ENCODE data around the gene COL6A3. TPM values are rescaled to one million over a fixed set of nuclear protein-coding genes. Genes with fewer than 3 reads are reported as not detected.
A peak's percentile ranks its signal among the peaks of the same experiment; 100 is the strongest.
"Not testable (repeated sequence)": the region's sequence is repeated elsewhere in the genome, so short reads cannot be mapped to it uniquely, and the experiment has no call there.

COL6A3 gene
- total RNA-seq, 1 experiment from 2014 or later: 0.81 TPM

DNA sequence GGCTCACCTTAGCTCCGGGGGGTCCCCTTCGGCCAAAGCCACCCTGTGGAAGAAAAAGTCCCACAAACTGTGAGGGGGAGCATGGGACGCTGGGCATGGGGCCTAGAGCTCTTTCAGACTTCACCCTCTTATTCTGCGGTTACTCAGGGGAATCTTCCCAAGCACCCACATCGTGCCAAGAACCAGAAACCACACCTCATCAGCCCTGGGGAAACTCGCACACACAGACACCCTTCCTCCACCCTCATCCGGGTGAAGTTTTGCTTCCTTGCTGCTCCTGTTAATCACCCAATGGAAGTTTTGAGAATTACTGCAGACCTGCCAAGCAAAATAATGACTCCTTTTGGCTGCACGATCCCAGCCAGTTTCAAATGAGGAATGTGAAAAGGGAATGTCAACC is 59.1 kb downstream of the COL6A3 start:
- Mint-ChIP-seq H3K36me3 (ENCODE audit: insufficient read depth in 1 of 3, low read depth in 3 of 3) (no peaks in the 10 kb centered on the region), H3K27me3 (ENCODE audit: low read depth) (peaks cover 39% of the 10 kb centered on the region), H3K9me3 (no peaks in the 10 kb centered on the region), H3K27ac (no peak overlapping the region), H3K4me3 (no peak overlapping the region), H3K4me1 (peaks cover 38 to 49% of the 10 kb centered on the region in 2 experiments)
- Histone ChIP-seq H4K91ac (ENCODE audit: insufficient read length, low read depth, low read length) (no peak overlapping the region), H3K79me1 (ENCODE audit: insufficient read depth, low read depth, low read length, poor library complexity, severe bottlenecking) (no peaks in the 10 kb centered on the region), H3K14ac (ENCODE audit: insufficient read depth, low read length) (no peak overlapping the region), H4K20me1 (ENCODE audit: control insufficient read depth, insufficient read depth, insufficient read length) (no peaks in the 10 kb centered on the region), H3K27ac (ENCODE audit: insufficient read length, low read depth, low read length) (no peak overlapping the region), H2BK5ac (ENCODE audit: insufficient read length, low read length) (no peak overlapping the region), H3K4me1 (ENCODE audit: insufficient read depth, low read length) (peaks cover 5% of the 10 kb centered on the region; the same call in 1 of the 2 replicates), H3K27me3 (ENCODE audit: insufficient read depth, low read length) (no peaks in the 10 kb centered on the region), H3K23me2 (ENCODE audit: insufficient read length, low read depth, low read length, poor library complexity, severe bottlenecking) (no peaks in the 10 kb centered on the region), H2BK12ac (ENCODE audit: insufficient read length, low read depth, low read length) (no peak overlapping the region), H3K56ac (ENCODE audit: insufficient read length, low read depth, low read length) (no peak overlapping the region), H3K4ac (ENCODE audit: low read depth, low read length) (no peak overlapping the region), H3K79me2 (ENCODE audit: insufficient read depth, low read length) (no peaks in the 10 kb centered on the region), H4K5ac (ENCODE audit: insufficient read length, low read depth, low read length) (no peak overlapping the region), H3K18ac (ENCODE audit: insufficient read length, low read depth, low read length) (no peak overlapping the region), H3K23ac (ENCODE audit: insufficient read length, low read depth, low read length) (no peak overlapping the region), H2BK15ac (ENCODE audit: low read depth, low read length) (no peak overlapping the region), H2BK120ac (ENCODE audit: low read depth, low read length, poor library complexity, severe bottlenecking) (no peak overlapping the region), H3T11ph (ENCODE audit: low read length) (no peak overlapping the region), H4K8ac (replicated peaks; ENCODE audit: insufficient read length, low read depth, low read length) (no peak overlapping the region), H3K9ac (ENCODE audit: extremely low read depth, insufficient read length, low read length) (no peak overlapping the region), H2AK5ac (ENCODE audit: insufficient read length, low read length) (no peak overlapping the region), H3K9me3 (ENCODE audit: control insufficient read depth, low read depth, low read length) (no peaks in the 10 kb centered on the region), H2BK20ac (ENCODE audit: low read depth, low read length, poor library complexity, severe bottlenecking) (no peak overlapping the region), H2AFZ (ENCODE audit: low read length) (no peak overlapping the region), H3K4me2 (ENCODE audit: insufficient read depth, insufficient read length, low read length) (no peak overlapping the region)
- no CpG with 5 or more reads among the region's 8 CpGs for WGBS (ENCODE audit: extremely low coverage, insufficient read length, low lambda C conversion rate)
- DNase-seq: no peak
- TF ChIP-seq, protein P1, sequence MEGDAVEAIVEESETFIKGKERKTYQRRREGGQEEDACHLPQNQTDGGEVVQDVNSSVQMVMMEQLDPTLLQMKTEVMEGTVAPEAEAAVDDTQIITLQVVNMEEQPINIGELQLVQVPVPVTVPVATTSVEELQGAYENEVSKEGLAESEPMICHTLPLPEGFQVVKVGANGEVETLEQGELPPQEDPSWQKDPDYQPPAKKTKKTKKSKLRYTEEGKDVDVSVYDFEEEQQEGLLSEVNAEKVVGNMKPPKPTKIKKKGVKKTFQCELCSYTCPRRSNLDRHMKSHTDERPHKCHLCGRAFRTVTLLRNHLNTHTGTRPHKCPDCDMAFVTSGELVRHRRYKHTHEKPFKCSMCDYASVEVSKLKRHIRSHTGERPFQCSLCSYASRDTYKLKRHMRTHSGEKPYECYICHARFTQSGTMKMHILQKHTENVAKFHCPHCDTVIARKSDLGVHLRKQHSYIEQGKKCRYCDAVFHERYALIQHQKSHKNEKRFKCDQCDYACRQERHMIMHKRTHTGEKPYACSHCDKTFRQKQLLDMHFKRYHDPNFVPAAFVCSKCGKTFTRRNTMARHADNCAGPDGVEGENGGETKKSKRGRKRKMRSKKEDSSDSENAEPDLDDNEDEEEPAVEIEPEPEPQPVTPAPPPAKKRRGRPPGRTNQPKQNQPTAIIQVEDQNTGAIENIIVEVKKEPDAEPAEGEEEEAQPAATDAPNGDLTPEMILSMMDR (conservative IDR thresholded peaks at IDR 0.05): no peak

DNA sequence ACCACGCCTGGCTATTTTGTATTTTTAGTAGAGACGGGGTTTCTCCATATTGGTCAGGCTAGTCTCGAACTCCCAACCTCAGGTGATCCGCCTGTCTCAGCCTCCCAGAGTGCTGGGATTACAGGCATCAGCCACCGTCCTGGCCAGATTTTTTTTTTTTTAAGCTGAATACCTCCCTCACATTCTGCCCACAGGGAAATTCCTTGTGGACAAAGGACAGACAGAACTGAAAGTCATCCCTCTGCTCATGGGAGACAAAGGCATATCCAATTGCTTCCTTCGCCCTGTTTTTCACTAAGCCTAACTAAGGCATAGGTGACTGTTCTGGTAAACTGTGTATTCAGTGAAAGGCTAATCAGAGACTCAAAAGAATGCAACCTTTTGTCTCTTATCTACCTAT is 59.8 kb downstream of the COL6A3 start:
- not testable (repeated sequence) for H3K4me3 Mint-ChIP-seq; H3K4me1 ChIP-seq (ENCODE audit: insufficient read depth, low read length); H3K4ac ChIP-seq (ENCODE audit: low read depth, low read length); H2BK5ac ChIP-seq (ENCODE audit: insufficient read length, low read length); H3K23ac ChIP-seq (ENCODE audit: insufficient read length, low read depth, low read length); DNase-seq; H3K79me1 ChIP-seq (ENCODE audit: insufficient read depth, low read depth, low read length, poor library complexity, severe bottlenecking); H3K79me2 ChIP-seq (ENCODE audit: insufficient read depth, low read length); H2BK12ac ChIP-seq (ENCODE audit: insufficient read length, low read depth, low read length); H3K14ac ChIP-seq (ENCODE audit: insufficient read depth, low read length); H3K36me3 Mint-ChIP-seq (ENCODE audit: insufficient read depth in 1 of 3, low read depth in 3 of 3); H2AFZ ChIP-seq (ENCODE audit: low read length); H3K27ac ChIP-seq (ENCODE audit: insufficient read length, low read depth, low read length); H3T11ph ChIP-seq (ENCODE audit: low read length); H3K9me3 ChIP-seq (ENCODE audit: control insufficient read depth, low read depth, low read length); H2BK15ac ChIP-seq (ENCODE audit: low read depth, low read length); H3K56ac ChIP-seq (ENCODE audit: insufficient read length, low read depth, low read length); H3K18ac ChIP-seq (ENCODE audit: insufficient read length, low read depth, low read length); H4K91ac ChIP-seq (ENCODE audit: insufficient read length, low read depth, low read length); H4K20me1 ChIP-seq (ENCODE audit: control insufficient read depth, insufficient read depth, insufficient read length); H3K4me2 ChIP-seq (ENCODE audit: insufficient read depth, insufficient read length, low read length); H2AK5ac ChIP-seq (ENCODE audit: insufficient read length, low read length); H4K5ac ChIP-seq (ENCODE audit: insufficient read length, low read depth, low read length); H2BK20ac ChIP-seq (ENCODE audit: low read depth, low read length, poor library complexity, severe bottlenecking); H3K9ac ChIP-seq (ENCODE audit: extremely low read depth, insufficient read length, low read length); H2BK120ac ChIP-seq (ENCODE audit: low read depth, low read length, poor library complexity, severe bottlenecking); H3K9me3 Mint-ChIP-seq; H3K27me3 ChIP-seq (ENCODE audit: insufficient read depth, low read length); H3K23me2 ChIP-seq (ENCODE audit: insufficient read length, low read depth, low read length, poor library complexity, severe bottlenecking); H4K8ac ChIP-seq (replicated peaks; ENCODE audit: insufficient read length, low read depth, low read length)
- H3K27me3 Mint-ChIP-seq (ENCODE audit: low read depth): peaks cover 38% of the 10 kb centered on the region
- peaks cover 30 to 42% of the 10 kb centered on the region in 2 experiments for H3K4me1 Mint-ChIP-seq
- H3K27ac Mint-ChIP-seq: peak overlapping the region in 1 of 3 experiments; percentile 57; a peak in 3 of 7 replicates
- no CpG with 5 or more reads among the region's 6 CpGs for WGBS (ENCODE audit: extremely low coverage, insufficient read length, low lambda C conversion rate)

Measured in H9 (cell line).